Central memory CD8-positive, alpha-beta T cell (primary cell): ENCODE measurements around the gene ZNF790.

Experiments
- ATAC-seq: fragments of 150-1000 bp; cut with Tn5 transposase; replicated peaks from 2 replicates; pipeline ENCODE4 v1.10.0; 2022; ENCODE audit warnings: mild to moderate bottlenecking, moderate FRiP score, moderate number of reproducible peaks; ENCODE audit not compliant: poor library complexity, severe bottlenecking; ENCODE audit errors: extremely low read depth
- DNase-seq, 2 donors: peaks; one replicate each; pipeline ENCODE4 v3.0.0; 2021; ENCODE audit warnings: low spot score in 2 of 2
- H3K27ac Mint-ChIP-seq: one replicate; pipeline ENCODE4 v1.8.0; 2022; ENCODE audit warnings: low read depth, mild to moderate bottlenecking, moderate library complexity, mixed read lengths
- H3K27me3 Mint-ChIP-seq: one replicate; pipeline ENCODE4 v1.8.0; 2022; ENCODE audit warnings: mixed read lengths
- H3K36me3 Mint-ChIP-seq: one replicate; pipeline ENCODE4 v1.8.0; 2022; ENCODE audit warnings: mild to moderate bottlenecking, moderate library complexity, mixed read lengths; ENCODE audit not compliant: insufficient read depth
- H3K4me1 Mint-ChIP-seq: one replicate; pipeline ENCODE4 v1.8.0; 2022; ENCODE audit warnings: mixed read lengths
- H3K4me3 Mint-ChIP-seq: one replicate; pipeline ENCODE4 v1.8.0; 2022; ENCODE audit warnings: mild to moderate bottlenecking, moderate library complexity, mixed read lengths
- H3K9me3 Mint-ChIP-seq: one replicate; pipeline ENCODE4 v1.8.0; 2022; ENCODE audit warnings: mixed read lengths

ZNF790 gene

DNA sequence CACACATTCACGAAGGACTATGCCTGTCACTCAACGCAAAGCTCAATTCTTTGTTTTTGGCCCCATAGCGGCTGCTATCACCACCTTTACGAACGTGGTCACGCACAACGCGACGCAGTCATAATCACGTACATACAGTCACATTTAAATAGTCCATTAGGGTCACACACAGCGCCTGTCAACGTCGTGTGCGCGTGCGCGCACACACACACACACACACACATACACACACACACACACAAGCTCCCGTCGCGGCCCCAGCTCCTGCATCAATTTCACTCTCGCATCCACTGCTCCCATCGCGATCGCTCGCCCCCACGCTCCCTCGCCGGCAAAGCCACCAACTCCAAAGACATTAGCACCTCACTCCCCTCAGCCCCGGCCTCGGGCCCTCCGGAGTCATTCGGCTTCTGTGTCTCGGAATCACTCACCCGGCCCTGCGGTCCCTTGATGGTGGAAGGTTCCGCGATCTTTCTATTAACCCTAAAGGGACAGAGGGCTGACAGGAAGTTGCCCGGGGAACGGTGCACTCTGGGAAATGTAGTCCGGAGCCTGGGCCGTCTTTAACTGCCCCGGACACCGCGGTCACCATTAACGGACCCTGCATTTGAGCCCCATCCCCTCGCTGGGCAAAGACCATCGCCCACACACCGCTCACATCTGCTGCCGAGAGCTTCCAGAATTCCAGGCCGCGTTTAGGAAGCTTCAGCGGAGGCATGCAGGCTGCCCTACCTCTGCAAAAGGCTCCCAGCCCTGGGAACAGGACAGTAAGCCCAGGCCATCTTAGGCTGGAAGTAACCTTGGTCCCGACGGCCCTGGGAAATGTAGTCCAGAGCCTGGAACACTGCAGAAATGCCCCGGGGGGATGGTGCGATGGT is at the start of gene ZNF790:
TSS of gene ZNF790 (minus strand) at position 482 of the 878 bp plus-strand sequence. CDS start 12,768 bp downstream, outside the sequence.
- Mint-ChIP-seq H3K9me3 (peaks cover 12% of the 10 kb centered on the region), H3K27me3 (no peaks in the 10 kb centered on the region), H3K27ac (no peak within 1 kb of the TSS), H3K4me1 (peaks cover 14% of the 10 kb centered on the region), H3K4me3 (no peak within 1 kb of the TSS), H3K36me3 (peaks cover 14% of the 10 kb centered on the region)
- ATAC-seq (peak; percentile 92), DNase-seq (peak; percentile 67 to 81)

DNA sequence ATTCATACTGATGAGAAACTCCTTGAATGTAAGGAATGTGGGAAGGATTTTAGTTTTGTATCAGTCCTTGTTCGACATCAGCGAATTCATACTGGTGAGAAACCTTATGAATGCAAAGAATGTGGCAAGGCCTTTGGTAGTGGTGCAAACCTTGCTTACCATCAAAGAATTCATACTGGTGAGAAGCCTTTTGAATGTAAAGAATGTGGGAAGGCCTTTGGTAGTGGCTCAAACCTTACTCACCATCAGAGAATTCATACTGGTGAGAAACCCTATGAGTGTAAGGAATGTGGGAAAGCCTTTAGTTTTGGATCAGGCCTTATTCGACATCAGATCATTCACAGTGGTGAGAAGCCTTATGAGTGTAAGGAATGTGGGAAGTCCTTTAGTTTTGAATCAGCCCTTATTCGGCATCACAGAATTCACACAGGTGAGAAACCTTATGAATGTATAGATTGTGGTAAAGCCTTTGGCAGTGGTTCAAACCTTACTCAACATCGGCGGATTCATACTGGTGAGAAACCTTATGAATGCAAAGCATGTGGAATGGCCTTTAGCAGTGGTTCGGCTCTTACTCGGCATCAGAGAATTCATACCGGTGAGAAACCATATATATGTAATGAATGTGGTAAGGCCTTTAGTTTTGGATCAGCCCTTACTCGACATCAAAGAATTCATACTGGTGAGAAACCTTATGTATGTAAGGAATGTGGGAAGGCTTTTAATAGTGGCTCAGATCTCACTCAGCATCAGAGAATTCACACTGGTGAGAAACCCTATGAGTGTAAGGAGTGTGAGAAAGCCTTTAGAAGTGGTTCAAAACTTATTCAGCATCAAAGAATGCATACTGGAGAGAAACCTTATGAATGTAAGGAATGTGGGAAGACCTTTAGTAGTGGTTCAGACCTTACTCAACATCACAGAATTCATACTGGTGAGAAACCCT is 39.1 kb upstream of the ZNF790 start:
- DNase-seq (no peak), ATAC-seq (no peak)
- Mint-ChIP-seq H3K36me3 (peaks cover 7% of the 10 kb centered on the region), H3K9me3 (peaks cover 35% of the 10 kb centered on the region), H3K4me3 (no peak overlapping the region), H3K4me1 (no peaks in the 10 kb centered on the region), H3K27ac (no peak overlapping the region), H3K27me3 (no peaks in the 10 kb centered on the region)

DNA sequence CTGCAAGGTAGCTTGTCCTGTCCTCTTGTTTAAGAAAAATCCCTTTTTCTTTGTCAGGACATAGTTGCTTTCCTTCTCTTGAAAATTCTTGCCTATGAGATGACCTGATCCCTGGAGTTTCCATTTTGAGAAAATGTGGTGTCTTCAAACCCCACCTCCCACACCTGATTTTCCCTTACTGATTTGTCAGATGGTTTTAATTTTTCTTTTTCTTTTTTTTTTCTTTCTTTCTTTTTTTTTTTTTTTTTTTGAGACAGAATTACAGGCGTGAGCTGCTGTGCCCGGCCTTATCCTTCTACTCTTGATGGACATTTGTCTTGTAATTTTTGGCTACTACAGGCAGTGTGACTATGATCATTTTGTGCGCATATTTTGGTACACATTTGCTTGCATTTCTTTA is 13.7 kb upstream of the ZNF790 start:
- ATAC-seq: no peak
- no peaks in the 10 kb centered on the region for H3K27me3 Mint-ChIP-seq
- no peak overlapping the region for H3K4me3 Mint-ChIP-seq
- peaks cover 11% of the 10 kb centered on the region for H3K9me3 Mint-ChIP-seq
- peaks cover 22% of the 10 kb centered on the region for H3K36me3 Mint-ChIP-seq
- H3K4me1 Mint-ChIP-seq: peaks cover 17% of the 10 kb centered on the region
- DNase-seq: no peak
- H3K27ac Mint-ChIP-seq: peak overlapping the region; percentile 87

DNA sequence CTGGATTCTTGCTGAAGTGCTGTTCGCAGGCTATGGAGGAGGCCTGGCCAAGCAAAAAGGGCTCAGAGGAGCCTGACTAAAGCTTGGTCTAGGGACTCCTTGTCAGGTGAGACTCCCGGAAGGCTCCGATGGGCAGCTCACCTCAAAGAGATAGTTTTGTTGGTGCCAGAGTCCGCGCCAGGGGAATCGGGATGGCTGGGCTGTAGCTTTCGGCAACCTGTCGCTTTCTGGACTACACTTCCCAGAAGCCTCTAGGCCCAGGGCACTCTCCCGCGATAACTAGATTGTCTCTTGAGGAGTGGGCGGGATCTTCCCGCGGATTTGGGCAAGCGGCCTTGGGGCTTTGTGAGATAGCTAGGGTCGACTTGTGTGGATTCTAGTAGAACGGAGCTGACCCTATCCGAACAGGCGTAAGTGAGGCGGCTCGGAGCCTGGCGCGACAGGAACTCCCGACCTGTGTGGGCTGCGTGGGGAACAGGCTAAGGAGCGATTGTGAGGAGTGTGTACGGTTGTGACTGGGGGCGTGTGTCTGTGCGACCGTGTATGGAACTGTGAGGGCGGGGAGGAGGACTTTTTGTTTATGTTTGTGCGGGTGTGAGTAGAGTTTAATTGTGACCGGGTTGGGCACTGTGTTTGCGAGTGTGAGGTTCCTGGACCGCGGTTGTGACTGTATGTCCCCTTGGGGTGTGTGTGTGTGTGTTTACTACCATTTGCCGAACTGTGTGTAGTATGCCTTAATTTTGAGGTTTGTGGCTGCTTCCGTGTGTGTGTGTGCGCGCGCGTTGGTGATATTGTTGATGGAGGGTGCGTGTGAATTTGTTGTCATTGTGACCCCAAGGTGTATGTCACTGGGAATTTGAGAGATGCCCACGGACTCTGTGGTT is 12.6 kb upstream of the ZNF790 start, which contains the start of gene ZNF345:
TSS of gene ZNF345 (plus strand) at position 318 of the 884 bp plus-strand sequence. CDS start 25,955 bp downstream, outside the sequence.
- peaks cover 19% of the 10 kb centered on the region for H3K36me3 Mint-ChIP-seq

DNA sequence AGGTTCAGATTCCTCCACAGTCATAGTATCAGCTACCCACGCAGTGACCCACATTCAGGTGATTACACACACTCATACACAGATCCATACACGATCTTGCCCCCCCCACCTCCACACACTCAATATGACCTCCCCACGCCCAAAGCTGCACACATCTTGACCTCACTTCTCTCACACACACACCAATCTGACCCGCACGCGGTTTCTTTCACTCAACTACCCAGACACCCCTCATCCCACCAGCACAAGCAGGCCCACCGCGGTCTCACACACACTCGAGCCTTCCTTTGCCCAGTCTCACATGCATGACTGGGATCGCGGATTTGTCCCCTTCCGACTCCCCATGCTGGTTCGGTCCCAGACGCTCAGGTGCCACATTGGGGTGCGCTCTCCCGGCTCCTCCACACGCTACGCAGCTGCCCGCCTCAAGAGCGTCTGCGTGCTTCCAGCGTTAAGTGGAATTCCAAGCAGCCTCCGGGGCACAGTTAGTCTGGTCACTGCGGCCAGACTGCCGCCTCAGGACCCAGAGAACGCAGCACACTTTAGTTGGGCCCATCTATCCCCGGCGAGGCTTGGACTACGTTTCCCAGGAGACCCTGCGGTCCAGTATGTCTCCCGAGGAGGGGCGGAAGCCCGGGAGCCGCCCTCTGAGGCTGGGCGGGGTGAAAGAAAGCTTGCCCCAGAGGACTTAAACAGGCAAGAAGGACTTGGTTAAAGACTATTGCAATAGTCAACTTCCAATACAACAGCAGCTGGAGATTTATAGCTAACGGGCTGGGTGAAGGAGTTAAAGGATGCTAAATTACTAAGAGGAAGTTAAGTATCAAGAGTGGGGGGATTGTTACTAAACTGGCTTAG is 11.7 kb upstream of the ZNF790 start:
- peak; percentile 69 to 80 for DNase-seq
- peaks cover 6% of the 10 kb centered on the region for H3K9me3 Mint-ChIP-seq
- no peaks in the 10 kb centered on the region for H3K27me3 Mint-ChIP-seq
- no peak overlapping the region for H3K27ac Mint-ChIP-seq
- no peak overlapping the region for H3K4me3 Mint-ChIP-seq
- H3K4me1 Mint-ChIP-seq: peaks cover 10% of the 10 kb centered on the region
- H3K36me3 Mint-ChIP-seq: peaks cover 14% of the 10 kb centered on the region
- ATAC-seq: peak; percentile 94

More for the DNA sequence above, 12.6 kb upstream of the ZNF790 start, which contains the start of gene ZNF345:
- peak; percentile 72 to 78 for DNase-seq
- Mint-ChIP-seq H3K9me3 (peaks cover 9% of the 10 kb centered on the region), H3K27me3 (no peaks in the 10 kb centered on the region), H3K27ac (peak within 1 kb of the TSS; percentile 87), H3K4me1 (peaks cover 13% of the 10 kb centered on the region), H3K4me3 (no peak within 1 kb of the TSS)
- peak; percentile 86 for ATAC-seq

DNA sequence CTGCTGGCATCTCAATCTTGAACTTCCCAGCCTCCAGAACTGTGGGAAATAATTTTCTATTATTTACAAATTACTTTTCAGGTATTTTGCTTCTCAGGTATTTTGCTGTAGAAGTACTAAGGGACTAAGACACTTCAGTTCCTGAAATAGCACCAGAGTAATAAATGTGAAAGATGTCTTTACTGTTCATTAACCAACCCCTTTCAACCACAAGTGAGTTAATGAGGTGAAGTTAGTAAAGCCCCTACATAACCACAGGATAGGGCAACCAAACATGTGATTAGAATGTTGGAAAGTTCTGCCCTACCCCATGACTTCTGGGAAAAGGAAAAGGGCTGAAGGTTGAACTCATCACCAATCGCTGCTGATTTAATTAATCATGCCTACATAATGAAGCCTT is 9.8 kb upstream of the ZNF790 start:
- Mint-ChIP-seq H3K4me1 (no peaks in the 10 kb centered on the region), H3K27ac (no peak overlapping the region), H3K9me3 (peaks cover 6% of the 10 kb centered on the region), H3K36me3 (peaks cover 13% of the 10 kb centered on the region), H3K4me3 (peak overlapping the region; percentile 44), H3K27me3 (no peaks in the 10 kb centered on the region)
- ATAC-seq: no peak
- no peak for DNase-seq

DNA sequence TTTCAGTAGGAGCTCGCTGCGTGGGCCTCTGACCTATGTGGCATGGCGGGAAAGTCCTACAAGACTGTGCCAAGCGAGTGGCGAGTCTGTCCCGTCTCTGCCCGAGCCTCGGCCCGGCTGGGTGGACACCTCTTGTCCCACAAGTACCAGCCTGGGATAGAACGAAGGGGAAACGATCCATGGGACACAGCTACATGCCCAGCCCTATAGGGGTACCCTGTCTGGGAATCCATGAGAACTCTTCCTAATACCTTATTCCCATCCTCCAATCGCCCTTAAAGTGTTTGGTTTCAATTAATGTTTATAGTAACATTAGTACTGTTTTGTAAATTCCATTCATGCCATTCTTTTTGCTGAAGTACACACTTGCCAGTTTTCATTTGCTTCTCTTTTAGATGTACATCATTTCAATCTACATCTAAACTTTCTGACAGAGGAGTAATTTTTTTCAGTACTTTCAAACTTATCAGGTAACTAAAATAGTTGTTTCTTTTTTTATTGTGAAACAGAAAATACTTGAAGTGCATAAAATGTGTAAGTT is 667 bp upstream of the ZNF790 start:
- Mint-ChIP-seq H3K27me3 (no peaks in the 10 kb centered on the region), H3K27ac (no peak overlapping the region), H3K36me3 (peaks cover 14% of the 10 kb centered on the region), H3K4me1 (peaks cover 14% of the 10 kb centered on the region), H3K9me3 (peaks cover 12% of the 10 kb centered on the region), H3K4me3 (no peak overlapping the region)
- ATAC-seq (no peak), DNase-seq (no peak)

DNA sequence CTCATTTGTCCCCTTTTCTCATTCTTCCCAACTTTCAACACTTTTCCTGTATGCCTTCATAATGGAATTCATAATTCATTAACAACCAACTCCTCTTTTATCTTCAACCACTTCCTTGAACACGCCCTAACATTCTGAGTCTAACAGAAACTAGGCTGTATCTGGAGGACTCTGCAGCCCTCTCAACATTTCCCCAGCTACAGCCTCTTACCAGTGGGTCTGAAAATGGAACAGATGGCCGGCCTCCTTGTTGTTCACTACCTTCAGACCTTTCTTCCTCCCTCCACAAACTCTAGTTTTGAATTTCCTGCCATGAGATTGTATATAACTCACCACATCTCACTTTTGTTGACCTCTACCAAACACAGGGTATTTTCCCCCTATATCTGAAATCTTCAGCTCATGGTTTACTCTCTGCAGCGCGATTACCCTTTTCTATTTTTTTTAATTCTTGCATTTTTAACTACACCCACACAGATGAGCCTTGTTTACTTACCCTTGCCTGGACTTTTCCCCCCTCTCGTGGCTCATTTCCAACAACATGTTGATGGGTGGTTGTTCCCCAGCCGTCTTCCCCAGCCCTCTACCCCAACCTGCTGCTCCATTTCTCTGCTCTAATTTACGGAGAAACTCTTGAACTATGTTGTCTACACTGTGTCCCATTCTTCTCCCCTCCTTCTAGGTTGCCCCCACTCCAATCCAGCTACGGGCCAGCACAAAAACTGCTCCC is 846 bp downstream of the ZNF790 start:
- no peak for DNase-seq
- Mint-ChIP-seq H3K27me3 (no peaks in the 10 kb centered on the region), H3K36me3 (peaks cover 14% of the 10 kb centered on the region), H3K27ac (no peak overlapping the region), H3K4me3 (no peak overlapping the region), H3K9me3 (peaks cover 16% of the 10 kb centered on the region), H3K4me1 (peaks cover 14% of the 10 kb centered on the region)
- ATAC-seq: peak; percentile 10

DNA sequence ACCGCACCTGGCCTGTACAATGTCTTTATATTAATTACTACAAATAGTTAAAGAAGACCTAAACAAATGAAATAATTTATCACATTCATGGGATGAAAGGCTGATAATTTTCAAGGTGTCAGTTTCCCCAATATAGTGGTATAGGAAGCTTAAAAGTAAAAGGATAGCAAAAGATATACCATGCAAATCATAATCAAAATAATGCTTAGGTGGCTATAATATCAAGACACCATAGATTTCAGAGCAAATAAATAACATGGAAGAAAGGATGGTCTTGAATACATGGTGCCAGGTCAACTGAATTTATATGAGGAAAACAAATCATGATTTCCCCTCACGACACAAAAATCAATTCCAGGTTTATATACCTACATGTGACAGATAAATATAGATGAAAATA is 4.8 kb downstream of the ZNF790 start:
- Mint-ChIP-seq H3K4me3 (no peak overlapping the region), H3K27me3 (no peaks in the 10 kb centered on the region), H3K9me3 (peaks cover 25% of the 10 kb centered on the region), H3K4me1 (peaks cover 6% of the 10 kb centered on the region), H3K27ac (no peak overlapping the region), H3K36me3 (peaks cover 7% of the 10 kb centered on the region)
- ATAC-seq (no peak), DNase-seq (no peak)

DNA sequence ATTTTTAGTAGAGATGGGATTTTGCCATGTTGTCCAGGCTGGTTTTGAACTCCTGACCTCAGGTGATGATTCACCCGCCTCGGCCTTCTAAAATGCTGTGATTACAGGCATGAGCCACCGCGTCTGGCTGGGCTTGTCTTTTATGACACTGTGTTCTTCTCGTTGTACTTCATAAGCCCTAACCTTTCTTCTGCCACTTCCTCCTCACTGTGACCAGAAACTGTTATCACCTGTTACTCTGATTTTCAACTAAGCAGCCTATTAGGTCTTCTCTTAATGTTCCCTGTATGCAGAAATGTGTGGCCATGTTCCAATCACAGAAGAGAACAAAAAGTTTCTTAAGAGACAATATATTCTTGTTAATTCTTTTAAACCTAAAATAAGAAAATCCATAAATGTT is 16.4 kb downstream of the ZNF790 start:
- H3K9me3 Mint-ChIP-seq: peaks cover 15% of the 10 kb centered on the region
- ATAC-seq: no peak
- no peak for DNase-seq

More for the DNA sequence above, 16.4 kb downstream of the ZNF790 start:
- H3K27me3 Mint-ChIP-seq: no peaks in the 10 kb centered on the region
- no peak overlapping the region for H3K27ac Mint-ChIP-seq
- H3K4me1 Mint-ChIP-seq: no peaks in the 10 kb centered on the region
- no peak overlapping the region for H3K4me3 Mint-ChIP-seq
- H3K36me3 Mint-ChIP-seq: peaks cover 25% of the 10 kb centered on the region
